Measurements from ENCODE around the gene PAF1. TPM values are rescaled to one million over a fixed set of nuclear protein-coding genes. Genes with fewer than 3 reads are reported as not detected.

The PAF1 gene
- polyA plus RNA-seq, 1 donor (not counting 4 experiments of a cell fraction or from before 2014, with no cell fraction given), result 39.4 TPM

- no peaks in the 10 kb centered on the region for H3K79me2 ChIP-seq (ENCODE audit: control insufficient read depth, insufficient read depth, low read length)
Measured at GRCh38 chr19:39359026-39359425, 31.9 kb downstream of the PAF1 start.

GRCh38 chr19:39356647-39357046 lies 34.3 kb downstream of the PAF1 start:
- no peaks in the 10 kb centered on the region for H3K4me1 ChIP-seq (ENCODE audit: control insufficient read depth, extremely low read depth, insufficient read depth, low read length)
- TF ChIP-seq CTCF (optimal IDR thresholded peaks at IDR 0.05 in 1 of 3, IDR thresholded peaks at IDR 0.05 in 1 of 3, conservative IDR thresholded peaks at IDR 0.05 in 1 of 3; ENCODE audit: extremely low read depth in 1 of 3, insufficient read depth in 2 of 3, low read length in 3 of 3) (no peak), EZH2 (IDR thresholded peaks at IDR 0.05; ENCODE audit: low read length) (no peak)
- H3K79me2 ChIP-seq (ENCODE audit: control insufficient read depth, insufficient read depth, low read length), result no peaks in the 10 kb centered on the region
- no peak overlapping the region for H3K4me2 ChIP-seq (ENCODE audit: control insufficient read depth, extremely low read depth, insufficient read depth, low read depth, low read length)
- dilution Hi-C loops (cut with MboI; ENCODE audit: extremely low pct_ligation_motif_present, low sequenced_read_pairs), result no loop called here
- no peaks in the 10 kb centered on the region for H3K9me3 ChIP-seq (ENCODE audit: control insufficient read depth, low read depth, low read length)
- H3K27ac ChIP-seq (ENCODE audit: control insufficient read depth, insufficient read depth, low read length), result no peak overlapping the region
- no peaks in the 10 kb centered on the region for H3K9me1 ChIP-seq (ENCODE audit: control insufficient read depth, extremely low read depth, insufficient read depth, low read length)
- no peak overlapping the region for H3K4me3 ChIP-seq (ENCODE audit: control insufficient read depth in 2 of 3, extremely low read depth in 1 of 3, insufficient read depth in 2 of 3, low read depth in 1 of 3, low read length in 3 of 3)
- peaks cover 27 to 49% of the 10 kb centered on the region in 2 experiments for H3K36me3 ChIP-seq (ENCODE audit: control insufficient read depth in 2 of 2, extremely low read depth in 1 of 2, insufficient read depth in 2 of 2, low read length in 2 of 2)
- H3K9ac ChIP-seq (ENCODE audit: control insufficient read depth, extremely low read depth, insufficient read depth, low read length), result no peak overlapping the region
- H2AFZ ChIP-seq (ENCODE audit: control insufficient read depth, low read length), result no peak overlapping the region
- no peak for DNase-seq (ENCODE audit: low read depth, low spot score)
- no peaks in the 10 kb centered on the region for H4K20me1 ChIP-seq (ENCODE audit: control insufficient read depth, extremely low read depth, insufficient read depth, low read length)
- no peaks in the 10 kb centered on the region for H3K27me3 ChIP-seq (ENCODE audit: control insufficient read depth, extremely low read depth, insufficient read depth, low read length)
- no peak for FAIRE-seq

More at GRCh38 chr19:39359026-39359425, 31.9 kb downstream of the PAF1 start:
- Histone ChIP-seq H3K36me3 (ENCODE audit: control insufficient read depth in 2 of 2, extremely low read depth in 1 of 2, insufficient read depth in 2 of 2, low read length in 2 of 2) (peaks cover 26 to 57% of the 10 kb centered on the region in 2 experiments), H3K4me1 (ENCODE audit: control insufficient read depth, extremely low read depth, insufficient read depth, low read length) (peaks cover 22% of the 10 kb centered on the region), H3K4me2 (ENCODE audit: control insufficient read depth, extremely low read depth, insufficient read depth, low read depth, low read length) (no peak overlapping the region), H3K9ac (ENCODE audit: control insufficient read depth, extremely low read depth, insufficient read depth, low read length) (no peak overlapping the region), H3K9me1 (ENCODE audit: control insufficient read depth, extremely low read depth, insufficient read depth, low read length) (peaks cover 3% of the 10 kb centered on the region), H3K27ac (ENCODE audit: control insufficient read depth, insufficient read depth, low read length) (no peak overlapping the region), H3K9me3 (ENCODE audit: control insufficient read depth, low read depth, low read length) (no peaks in the 10 kb centered on the region), H3K27me3 (ENCODE audit: control insufficient read depth, extremely low read depth, insufficient read depth, low read length) (no peaks in the 10 kb centered on the region), H2AFZ (ENCODE audit: control insufficient read depth, low read length) (no peak overlapping the region), H3K4me3 (ENCODE audit: control insufficient read depth in 2 of 3, extremely low read depth in 1 of 3, insufficient read depth in 2 of 3, low read depth in 1 of 3, low read length in 3 of 3) (no peak overlapping the region), H4K20me1 (ENCODE audit: control insufficient read depth, extremely low read depth, insufficient read depth, low read length) (no peaks in the 10 kb centered on the region)
- TF ChIP-seq EZH2 (IDR thresholded peaks at IDR 0.05; ENCODE audit: low read length) (no peak), CTCF (optimal IDR thresholded peaks at IDR 0.05 in 1 of 3, IDR thresholded peaks at IDR 0.05 in 1 of 3, conservative IDR thresholded peaks at IDR 0.05 in 1 of 3; ENCODE audit: extremely low read depth in 1 of 3, insufficient read depth in 2 of 3, low read length in 3 of 3) (no peak)
- dilution Hi-C loops (cut with MboI; ENCODE audit: extremely low pct_ligation_motif_present, low sequenced_read_pairs), result no loop called here
- DNase-seq (ENCODE audit: low read depth, low spot score) (no peak), FAIRE-seq (no peak)

Measured in keratinocyte (primary cell).